K562 (cell line): Measurements from ENCODE around the gene RHBG. TPM values are rescaled to one million over a fixed set of nuclear protein-coding genes. Genes with fewer than 3 reads are reported as not detected.

Experiments used
- ADNP ChIP-seq: fragments of 200-800 bp; sonication (Bioruptor generic); IDR thresholded peaks from 2 replicates; pipeline ENCODE4 v1.6.1; 2016; ENCODE audit warnings: missing genetic modification characterization, missing compliant biosample characterization
- CC2D1A ChIP-seq: fragments of 450-650 bp; IDR thresholded peaks from 2 replicates; pipeline ENCODE4 v1.6.1; 2017; ENCODE audit warnings: mild to moderate bottlenecking
- CEBPB ChIP-seq: fragments of 450-650 bp; IDR thresholded peaks from 2 replicates; pipeline ENCODE4 v1.6.1; 2016; ENCODE audit warnings: missing genetic modification characterization, missing compliant biosample characterization
- DIDO1 ChIP-seq: fragments of 450-650 bp; IDR thresholded peaks from 2 replicates; pipeline ENCODE4 v1.6.1; 2016; ENCODE audit warnings: low read depth, missing biosample characterization, missing genetic modification characterization
- KAT8 ChIP-seq: fragments of 450-650 bp; IDR thresholded peaks from 2 replicates; pipeline ENCODE4 v1.6.1; 2016; ENCODE audit warnings: low read depth, mild to moderate bottlenecking
- KLF10 ChIP-seq: fragments of 250-450 bp; sonication (Bioruptor Pico); IDR thresholded peaks from 2 replicates; pipeline ENCODE4 v1.6.1; 2021; ENCODE audit warnings: matching md5 sums
- MYC ChIP-seq, 2 experiments: fragments of 250-450 bp in 1 of 2; sonication (Bioruptor Pico) in 1 of 2; IDR thresholded peaks; 2 replicates each; pipeline versions ENCODE4 v1.5.1 to v1.6.1; 2012 to 2021; ENCODE audit warnings: low read depth in 2 of 2, borderline replicate concordance in 1 of 2, improper control_type of control experiment in 1 of 2, low read length in 1 of 2, mild to moderate bottlenecking in 1 of 2, moderate library complexity in 1 of 2
- NELFE ChIP-seq: IDR thresholded peaks from 2 replicates; pipeline ENCODE4 v1.6.1; 2011; ENCODE audit warnings: mild to moderate bottlenecking; ENCODE audit not compliant: insufficient read depth, insufficient read length
- NEUROD1 ChIP-seq: fragments of 150-350 bp; IDR thresholded peaks from 2 replicates; pipeline ENCODE4 v1.6.1; 2014; ENCODE audit warnings: borderline replicate concordance, low read length, low read depth; ENCODE audit not compliant: partially characterized antibody
- TARDBP ChIP-seq: fragments of 450-650 bp; IDR thresholded peaks from 2 replicates; pipeline ENCODE4 v1.6.1; 2016
- ZSCAN32 ChIP-seq: fragments of 450-650 bp; formaldehyde crosslinking; IDR thresholded peaks from 2 replicates; pipeline ENCODE4 v1.4.0; 2020; ENCODE audit warnings: mild to moderate bottlenecking, moderate library complexity
- ZZZ3 ChIP-seq: fragments of 450-650 bp; IDR thresholded peaks from 2 replicates; pipeline ENCODE4 v1.6.1; 2016; ENCODE audit warnings: antibody characterized with exemption, mild to moderate bottlenecking, moderate library complexity
- polyA plus RNA-seq, 8 experiments: library from polyadenylated mRNA; depleted of rRNA in 4 of 8; stranded (reverse) in 5 of 8; unstranded in 3 of 8; fragments of >200 nt; fragmentation: Nextera tagmentation in 2 of 8; fragmentation: Illumina TruSeq in 1 of 8; extraction: Ambion mirVana in 2 of 8; extraction: Trizol in 1 of 8; gene quantifications; 2 replicates each; pipeline versions ENCODE4 v1.2.1 to v1.2.3, GENCODE V29; 2011 to 2014; ENCODE audit warnings: inconsistent platforms in 1 of 8, missing spikeins in 1 of 8
- total RNA-seq, 7 experiments: library from RNA; depleted of rRNA in 6 of 7; stranded (reverse); fragments of >200 nt in 6 of 7; fragmentation: Illumina TruSeq in 2 of 7; extraction: Trizol in 2 of 7; gene quantifications; 2 replicates each; pipeline versions ENCODE4 v1.2.1 to v1.2.3, GENCODE V29; 2011 to 2021; ENCODE audit warnings: low replicate concordance in 1 of 7
- TF ChIP-seq, protein P1 (sequence below): sonication (generic); formaldehyde crosslinking; IDR thresholded peaks from 2 replicates; pipeline ENCODE4 v1.8.1; 2023; ENCODE audit warnings: missing genetic modification reagents, mild to moderate bottlenecking, borderline replicate concordance
- TF ChIP-seq, protein P2 (sequence below), 2 experiments: fragments of 450-650 bp; conservative IDR thresholded peaks; 2 replicates each; pipeline ENCODE4 v1.6.1; 2017; ENCODE audit warnings: mild to moderate bottlenecking in 2 of 2, moderate library complexity in 2 of 2
- TF ChIP-seq, protein P3 (sequence below): fragments of 450-650 bp; IDR thresholded peaks from 2 replicates; pipeline ENCODE4 v1.6.1; 2016; ENCODE audit warnings: low read depth, mild to moderate bottlenecking, moderate library complexity
- TF ChIP-seq, protein P4 (sequence below): fragments of 450-650 bp; IDR thresholded peaks from 2 replicates; pipeline ENCODE4 v1.7.1; 2018; ENCODE audit warnings: mild to moderate bottlenecking, low read depth; ENCODE audit not compliant: partially characterized antibody
- TF ChIP-seq, protein P5 (sequence below): fragments of 250-450 bp; sonication (Bioruptor Pico); IDR thresholded peaks from 2 replicates; pipeline ENCODE4 v1.9.0; 2021; ENCODE audit warnings: mild to moderate bottlenecking, inconsistent platforms

Gene RHBG
- total and polyA plus RNA-seq, 9 of the 15 experiments (the other 6 are each of a cell fraction or from before 2014, with no cell fraction given), result not detected

DNA sequence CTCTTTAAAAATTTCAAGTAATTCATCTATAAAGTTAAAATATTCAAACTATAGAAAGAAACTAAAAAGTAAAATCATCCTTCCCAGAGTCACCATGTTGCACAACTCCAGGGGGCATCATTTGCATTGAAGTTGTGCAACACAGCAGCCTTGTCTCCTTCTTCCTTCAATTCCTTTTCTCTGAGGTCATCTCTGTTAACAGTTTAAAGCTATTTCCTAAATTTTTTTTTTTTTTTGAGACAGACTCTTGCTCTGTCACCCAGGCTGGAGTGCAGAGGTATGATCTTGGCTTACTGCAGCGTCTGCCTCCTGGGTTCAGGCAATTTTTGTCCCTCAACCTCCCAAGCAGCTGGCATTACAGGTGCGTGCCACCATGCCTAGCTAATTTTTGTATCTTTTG lies 7.1 kb downstream of the RHBG start (continued):
- TF ChIP-seq, protein P1, sequence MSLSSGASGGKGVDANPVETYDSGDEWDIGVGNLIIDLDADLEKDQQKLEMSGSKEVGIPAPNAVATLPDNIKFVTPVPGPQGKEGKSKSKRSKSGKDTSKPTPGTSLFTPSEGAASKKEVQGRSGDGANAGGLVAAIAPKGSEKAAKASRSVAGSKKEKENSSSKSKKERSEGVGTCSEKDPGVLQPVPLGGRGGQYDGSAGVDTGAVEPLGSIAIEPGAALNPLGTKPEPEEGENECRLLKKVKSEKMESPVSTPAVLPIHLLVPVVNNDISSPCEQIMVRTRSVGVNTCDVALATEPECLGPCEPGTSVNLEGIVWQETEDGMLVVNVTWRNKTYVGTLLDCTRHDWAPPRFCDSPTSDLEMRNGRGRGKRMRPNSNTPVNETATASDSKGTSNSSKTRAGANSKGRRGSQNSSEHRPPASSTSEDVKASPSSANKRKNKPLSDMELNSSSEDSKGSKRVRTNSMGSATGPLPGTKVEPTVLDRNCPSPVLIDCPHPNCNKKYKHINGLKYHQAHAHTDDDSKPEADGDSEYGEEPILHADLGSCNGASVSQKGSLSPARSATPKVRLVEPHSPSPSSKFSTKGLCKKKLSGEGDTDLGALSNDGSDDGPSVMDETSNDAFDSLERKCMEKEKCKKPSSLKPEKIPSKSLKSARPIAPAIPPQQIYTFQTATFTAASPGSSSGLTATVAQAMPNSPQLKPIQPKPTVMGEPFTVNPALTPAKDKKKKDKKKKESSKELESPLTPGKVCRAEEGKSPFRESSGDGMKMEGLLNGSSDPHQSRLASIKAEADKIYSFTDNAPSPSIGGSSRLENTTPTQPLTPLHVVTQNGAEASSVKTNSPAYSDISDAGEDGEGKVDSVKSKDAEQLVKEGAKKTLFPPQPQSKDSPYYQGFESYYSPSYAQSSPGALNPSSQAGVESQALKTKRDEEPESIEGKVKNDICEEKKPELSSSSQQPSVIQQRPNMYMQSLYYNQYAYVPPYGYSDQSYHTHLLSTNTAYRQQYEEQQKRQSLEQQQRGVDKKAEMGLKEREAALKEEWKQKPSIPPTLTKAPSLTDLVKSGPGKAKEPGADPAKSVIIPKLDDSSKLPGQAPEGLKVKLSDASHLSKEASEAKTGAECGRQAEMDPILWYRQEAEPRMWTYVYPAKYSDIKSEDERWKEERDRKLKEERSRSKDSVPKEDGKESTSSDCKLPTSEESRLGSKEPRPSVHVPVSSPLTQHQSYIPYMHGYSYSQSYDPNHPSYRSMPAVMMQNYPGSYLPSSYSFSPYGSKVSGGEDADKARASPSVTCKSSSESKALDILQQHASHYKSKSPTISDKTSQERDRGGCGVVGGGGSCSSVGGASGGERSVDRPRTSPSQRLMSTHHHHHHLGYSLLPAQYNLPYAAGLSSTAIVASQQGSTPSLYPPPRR (CRISPR knock-in tag), result no peak
- TF ChIP-seq, protein P2, sequence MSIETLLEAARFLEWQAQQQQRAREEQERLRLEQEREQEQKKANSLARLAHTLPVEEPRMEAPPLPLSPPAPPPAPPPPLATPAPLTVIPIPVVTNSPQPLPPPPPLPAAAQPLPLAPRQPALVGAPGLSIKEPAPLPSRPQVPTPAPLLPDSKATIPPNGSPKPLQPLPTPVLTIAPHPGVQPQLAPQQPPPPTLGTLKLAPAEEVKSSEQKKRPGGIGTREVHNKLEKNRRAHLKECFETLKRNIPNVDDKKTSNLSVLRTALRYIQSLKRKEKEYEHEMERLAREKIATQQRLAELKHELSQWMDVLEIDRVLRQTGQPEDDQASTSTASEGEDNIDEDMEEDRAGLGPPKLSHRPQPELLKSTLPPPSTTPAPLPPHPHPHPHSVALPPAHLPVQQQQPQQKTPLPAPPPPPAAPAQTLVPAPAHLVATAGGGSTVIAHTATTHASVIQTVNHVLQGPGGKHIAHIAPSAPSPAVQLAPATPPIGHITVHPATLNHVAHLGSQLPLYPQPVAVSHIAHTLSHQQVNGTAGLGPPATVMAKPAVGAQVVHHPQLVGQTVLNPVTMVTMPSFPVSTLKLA (conservative IDR thresholded peaks at IDR 0.05), result no peak
- TF ChIP-seq NELFE, result no peak
- no peak for TF ChIP-seq CC2D1A
- TF ChIP-seq KLF10, result no peak
- TF ChIP-seq MYC (IDR thresholded peaks at IDR 0.05; ENCODE audit: low read depth, low read length), result no peak
- TF ChIP-seq MYC (CRISPR knock-in tag; IDR thresholded peaks at IDR 0.05; ENCODE audit: borderline replicate concordance, low read depth), result no peak
- TF ChIP-seq CEBPB (tag), result peak; percentile 90
- peak; percentile 73 for TF ChIP-seq ADNP
- TF ChIP-seq ZZZ3, result no peak
- TF ChIP-seq TARDBP, result no peak
- TF ChIP-seq ZSCAN32, result no peak
- TF ChIP-seq, protein P3, sequence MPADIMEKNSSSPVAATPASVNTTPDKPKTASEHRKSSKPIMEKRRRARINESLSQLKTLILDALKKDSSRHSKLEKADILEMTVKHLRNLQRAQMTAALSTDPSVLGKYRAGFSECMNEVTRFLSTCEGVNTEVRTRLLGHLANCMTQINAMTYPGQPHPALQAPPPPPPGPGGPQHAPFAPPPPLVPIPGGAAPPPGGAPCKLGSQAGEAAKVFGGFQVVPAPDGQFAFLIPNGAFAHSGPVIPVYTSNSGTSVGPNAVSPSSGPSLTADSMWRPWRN, result no peak
- TF ChIP-seq, protein P4, sequence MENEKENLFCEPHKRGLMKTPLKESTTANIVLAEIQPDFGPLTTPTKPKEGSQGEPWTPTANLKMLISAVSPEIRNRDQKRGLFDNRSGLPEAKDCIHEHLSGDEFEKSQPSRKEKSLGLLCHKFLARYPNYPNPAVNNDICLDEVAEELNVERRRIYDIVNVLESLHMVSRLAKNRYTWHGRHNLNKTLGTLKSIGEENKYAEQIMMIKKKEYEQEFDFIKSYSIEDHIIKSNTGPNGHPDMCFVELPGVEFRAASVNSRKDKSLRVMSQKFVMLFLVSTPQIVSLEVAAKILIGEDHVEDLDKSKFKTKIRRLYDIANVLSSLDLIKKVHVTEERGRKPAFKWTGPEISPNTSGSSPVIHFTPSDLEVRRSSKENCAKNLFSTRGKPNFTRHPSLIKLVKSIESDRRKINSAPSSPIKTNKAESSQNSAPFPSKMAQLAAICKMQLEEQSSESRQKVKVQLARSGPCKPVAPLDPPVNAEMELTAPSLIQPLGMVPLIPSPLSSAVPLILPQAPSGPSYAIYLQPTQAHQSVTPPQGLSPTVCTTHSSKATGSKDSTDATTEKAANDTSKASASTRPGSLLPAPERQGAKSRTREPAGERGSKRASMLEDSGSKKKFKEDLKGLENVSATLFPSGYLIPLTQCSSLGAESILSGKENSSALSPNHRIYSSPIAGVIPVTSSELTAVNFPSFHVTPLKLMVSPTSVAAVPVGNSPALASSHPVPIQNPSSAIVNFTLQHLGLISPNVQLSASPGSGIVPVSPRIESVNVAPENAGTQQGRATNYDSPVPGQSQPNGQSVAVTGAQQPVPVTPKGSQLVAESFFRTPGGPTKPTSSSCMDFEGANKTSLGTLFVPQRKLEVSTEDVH, result no peak
- TF ChIP-seq DIDO1 (tag), result no peak
- no peak for TF ChIP-seq NEUROD1
- TF ChIP-seq KAT8, result no peak
- TF ChIP-seq, protein P5, sequence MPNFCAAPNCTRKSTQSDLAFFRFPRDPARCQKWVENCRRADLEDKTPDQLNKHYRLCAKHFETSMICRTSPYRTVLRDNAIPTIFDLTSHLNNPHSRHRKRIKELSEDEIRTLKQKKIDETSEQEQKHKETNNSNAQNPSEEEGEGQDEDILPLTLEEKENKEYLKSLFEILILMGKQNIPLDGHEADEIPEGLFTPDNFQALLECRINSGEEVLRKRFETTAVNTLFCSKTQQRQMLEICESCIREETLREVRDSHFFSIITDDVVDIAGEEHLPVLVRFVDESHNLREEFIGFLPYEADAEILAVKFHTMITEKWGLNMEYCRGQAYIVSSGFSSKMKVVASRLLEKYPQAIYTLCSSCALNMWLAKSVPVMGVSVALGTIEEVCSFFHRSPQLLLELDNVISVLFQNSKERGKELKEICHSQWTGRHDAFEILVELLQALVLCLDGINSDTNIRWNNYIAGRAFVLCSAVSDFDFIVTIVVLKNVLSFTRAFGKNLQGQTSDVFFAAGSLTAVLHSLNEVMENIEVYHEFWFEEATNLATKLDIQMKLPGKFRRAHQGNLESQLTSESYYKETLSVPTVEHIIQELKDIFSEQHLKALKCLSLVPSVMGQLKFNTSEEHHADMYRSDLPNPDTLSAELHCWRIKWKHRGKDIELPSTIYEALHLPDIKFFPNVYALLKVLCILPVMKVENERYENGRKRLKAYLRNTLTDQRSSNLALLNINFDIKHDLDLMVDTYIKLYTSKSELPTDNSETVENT (CRISPR knock-in tag), result no peak
